Right lobe of liver (tissue), 4 donors: ENCODE data around the gene SPTBN5.

ENCODE experiments used
- POLR2A ChIP-seq: fragments of 450-650 bp; IDR thresholded peaks from one replicate; pipeline ENCODE4 v1.6.1; 2017; ENCODE audit warnings: antibody characterized with exemption, mild to moderate bottlenecking
- TF ChIP-seq, protein P1 (sequence below), 4 donors: fragments of 200-600 bp in 3 of 4; fragments of 450-650 bp in 1 of 4; IDR thresholded peaks; one replicate each; pipeline versions ENCODE4 v1.5.1 to v1.8.0; 2016 to 2022; ENCODE audit warnings: antibody characterized with exemption in 4 of 4, mild to moderate bottlenecking in 2 of 4
- donor health status: DM: no; HTN: no; CAD: no.
- donor health status: DM: no; HTN: no; CAD: no.
- donor health status: DM: no; HTN: yes; CAD: no.

GRCh38 chr15:41903782-41904181 is 9.9 kb upstream of the SPTBN5 start:
- TF ChIP-seq, protein P1, sequence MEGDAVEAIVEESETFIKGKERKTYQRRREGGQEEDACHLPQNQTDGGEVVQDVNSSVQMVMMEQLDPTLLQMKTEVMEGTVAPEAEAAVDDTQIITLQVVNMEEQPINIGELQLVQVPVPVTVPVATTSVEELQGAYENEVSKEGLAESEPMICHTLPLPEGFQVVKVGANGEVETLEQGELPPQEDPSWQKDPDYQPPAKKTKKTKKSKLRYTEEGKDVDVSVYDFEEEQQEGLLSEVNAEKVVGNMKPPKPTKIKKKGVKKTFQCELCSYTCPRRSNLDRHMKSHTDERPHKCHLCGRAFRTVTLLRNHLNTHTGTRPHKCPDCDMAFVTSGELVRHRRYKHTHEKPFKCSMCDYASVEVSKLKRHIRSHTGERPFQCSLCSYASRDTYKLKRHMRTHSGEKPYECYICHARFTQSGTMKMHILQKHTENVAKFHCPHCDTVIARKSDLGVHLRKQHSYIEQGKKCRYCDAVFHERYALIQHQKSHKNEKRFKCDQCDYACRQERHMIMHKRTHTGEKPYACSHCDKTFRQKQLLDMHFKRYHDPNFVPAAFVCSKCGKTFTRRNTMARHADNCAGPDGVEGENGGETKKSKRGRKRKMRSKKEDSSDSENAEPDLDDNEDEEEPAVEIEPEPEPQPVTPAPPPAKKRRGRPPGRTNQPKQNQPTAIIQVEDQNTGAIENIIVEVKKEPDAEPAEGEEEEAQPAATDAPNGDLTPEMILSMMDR (IDR thresholded peaks at IDR 0.05): no peak
- no peak for TF ChIP-seq POLR2A
